Activated CD4-positive, alpha-beta T cell treated with anti-CD3 and anti-CD28 coated beads, Interleukin-2, amount 50 U/mL, for 48 hours (primary cell): ENCODE data around the gene RABGGTB.
A peak's percentile ranks its signal among the peaks of the same experiment; 100 is the strongest.
"Not testable (repeated sequence)": the region's sequence is repeated elsewhere in the genome, so short reads cannot be mapped to it uniquely, and the experiment has no call there.

Experiments
- DNase-seq, 2 experiments: peaks; one replicate each; pipeline ENCODE4 v3.0.0-alpha.2; 2020

Gene RABGGTB

DNA sequence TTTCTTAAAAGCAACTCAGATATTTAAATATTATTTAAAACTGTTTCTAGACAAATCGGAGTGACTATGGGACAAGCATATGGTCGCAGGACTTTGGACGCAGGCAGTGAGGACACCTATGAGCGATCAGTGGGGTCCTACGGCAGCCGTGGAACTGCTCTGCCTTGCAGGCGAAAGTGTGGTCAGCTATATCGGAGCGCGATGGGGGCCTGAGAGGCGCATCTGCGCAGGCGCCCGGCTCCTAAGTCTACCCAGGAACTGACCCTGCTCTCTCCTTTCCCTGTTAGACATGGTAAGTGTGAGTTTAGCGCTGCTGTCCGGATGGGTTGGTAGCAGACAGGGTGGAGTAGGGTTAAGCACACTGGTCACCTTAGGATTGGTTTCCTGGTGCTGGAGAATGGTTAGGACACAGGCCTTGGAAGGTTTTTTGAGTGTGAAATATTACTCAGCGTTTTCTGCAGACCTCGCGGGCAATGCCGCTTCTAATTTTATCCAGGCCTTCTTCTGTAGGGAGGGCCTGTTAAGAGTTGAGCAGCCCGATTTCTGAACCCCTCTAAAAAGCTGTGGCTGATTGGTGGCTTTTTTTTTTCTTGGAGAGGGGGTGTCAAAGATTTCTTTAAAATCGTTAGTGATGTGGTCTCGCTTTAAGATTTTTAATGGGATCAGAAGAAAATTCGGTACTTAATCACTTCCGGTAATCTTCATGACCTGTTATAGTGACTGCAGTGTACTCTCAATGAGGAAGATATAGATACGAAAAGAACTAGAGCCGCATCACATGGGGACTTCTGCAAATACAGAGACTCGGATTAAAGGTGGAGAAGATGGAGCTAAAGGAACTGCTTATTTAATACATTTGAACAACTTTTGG, at the start of gene RABGGTB:
Gene RABGGTB (plus strand): TSS at position 274 of the 871 bp plus-strand sequence. CDS start 16 bp downstream, at position 290.
- peak; percentile 95 for DNase-seq

DNA sequence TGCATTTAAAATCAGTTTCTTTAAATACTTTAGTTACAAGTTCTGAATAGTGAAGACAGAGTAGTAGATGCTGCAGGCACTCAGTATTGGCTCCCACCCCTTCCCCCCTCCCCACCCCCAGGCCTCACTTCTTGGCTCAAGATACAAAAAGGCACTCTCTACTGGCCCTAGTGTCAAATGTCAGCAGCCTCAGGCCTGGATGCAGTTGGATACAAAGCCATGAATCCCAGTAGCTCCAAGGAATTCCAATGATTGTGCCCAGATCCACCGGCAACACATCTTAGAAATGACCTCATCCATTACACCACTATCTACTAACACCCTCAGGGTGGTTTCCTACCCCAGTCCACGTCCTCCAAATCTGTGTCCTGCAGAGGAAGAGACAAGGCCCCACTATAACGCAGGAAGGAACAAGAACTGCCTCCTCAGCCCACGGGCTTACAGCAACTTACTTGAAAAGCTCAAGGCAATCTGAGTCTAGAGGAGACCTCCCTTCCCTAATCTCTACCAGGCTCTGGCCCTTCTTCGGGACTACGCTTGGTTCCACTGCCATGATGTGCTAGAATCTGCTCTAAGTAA, 43.9 kb upstream of the RABGGTB start:
- DNase-seq: no peak

DNA sequence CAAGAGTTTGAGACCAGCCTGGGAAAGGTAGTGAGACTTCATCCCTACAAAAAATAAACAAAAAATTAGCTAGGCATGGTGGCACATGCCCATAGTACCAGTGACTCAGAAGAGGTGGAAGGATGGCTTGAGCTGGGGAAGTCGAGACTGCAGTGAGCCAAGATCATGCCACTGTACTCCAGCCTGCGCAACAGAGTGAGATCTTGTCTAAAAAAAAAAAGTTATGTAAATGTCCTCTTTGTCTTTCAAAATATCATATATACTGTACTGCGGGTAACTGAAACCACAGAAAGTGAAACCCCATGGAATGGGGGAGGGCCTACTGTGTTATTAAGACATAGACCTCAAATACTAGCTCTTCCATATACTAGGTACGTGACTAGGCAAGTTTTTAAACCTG, 40.8 kb upstream of the RABGGTB start:
- DNase-seq: no peak

DNA sequence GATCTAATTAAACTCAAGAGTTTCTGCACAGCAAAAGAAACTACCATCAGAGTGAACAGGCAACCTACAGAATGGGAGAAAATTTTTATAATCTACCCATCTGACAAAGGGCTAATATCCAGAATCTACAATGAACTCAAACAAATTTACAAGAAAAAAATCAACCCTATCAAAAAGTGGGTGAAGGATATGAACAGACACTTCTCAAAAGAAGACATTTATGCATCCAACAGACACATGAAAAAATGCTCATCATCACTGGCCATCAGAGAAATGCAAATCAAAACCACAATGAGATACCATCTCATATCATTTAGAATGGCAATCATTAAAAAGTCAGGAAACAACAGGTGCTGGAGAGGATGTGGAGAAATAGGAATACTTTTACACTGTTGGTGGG, 28.8 kb upstream of the RABGGTB start:
- DNase-seq: not testable (repeated sequence)

DNA sequence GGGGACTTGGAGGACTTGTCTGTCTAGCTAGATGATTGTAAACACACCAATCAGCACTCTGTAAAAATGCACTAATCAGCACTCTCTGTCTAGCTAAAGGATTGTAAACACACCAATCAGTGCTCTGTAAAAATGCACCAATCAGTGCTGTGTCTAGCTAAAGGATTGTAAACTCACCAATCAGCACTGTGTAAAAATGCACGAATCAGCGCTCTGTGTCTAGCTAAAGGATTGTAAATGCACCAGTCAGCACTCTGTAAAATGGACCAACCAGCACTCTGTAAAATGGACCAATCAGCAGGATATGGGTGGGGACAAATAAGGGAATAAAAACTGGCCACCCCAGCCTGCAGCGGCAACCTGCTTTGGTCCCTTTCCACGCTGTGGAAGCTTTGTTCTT, 27.5 kb upstream of the RABGGTB start:
- DNase-seq: not testable (repeated sequence)

DNA sequence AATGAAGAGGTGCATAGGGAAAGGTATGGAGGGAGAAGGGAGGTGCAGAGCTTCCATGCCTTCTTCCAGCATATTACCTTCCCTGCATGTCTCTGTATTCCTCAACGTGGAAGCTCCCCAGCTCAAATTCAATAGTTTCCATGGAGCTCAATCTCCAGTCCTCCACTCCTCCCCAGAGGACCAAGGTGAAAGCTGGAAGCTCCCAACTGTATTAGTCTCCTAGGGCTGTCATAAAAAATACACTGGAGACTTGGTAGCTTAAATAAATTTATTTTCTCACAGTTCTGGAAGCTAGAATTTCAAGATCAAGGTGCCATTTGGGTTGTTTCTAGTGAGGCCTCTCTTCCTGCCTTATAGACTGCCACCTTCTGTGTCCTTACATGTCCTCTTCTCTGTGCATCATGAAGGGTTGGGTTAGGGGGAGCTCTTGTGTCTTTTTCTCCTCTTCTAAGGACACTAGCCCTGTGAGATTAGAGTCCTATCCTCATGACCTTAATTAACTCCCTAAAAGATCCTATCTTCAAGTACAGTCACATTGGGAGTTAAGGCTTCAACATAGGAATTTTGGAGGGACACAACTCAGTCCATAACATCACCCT, 21.9 kb upstream of the RABGGTB start:
- DNase-seq: no peak

DNA sequence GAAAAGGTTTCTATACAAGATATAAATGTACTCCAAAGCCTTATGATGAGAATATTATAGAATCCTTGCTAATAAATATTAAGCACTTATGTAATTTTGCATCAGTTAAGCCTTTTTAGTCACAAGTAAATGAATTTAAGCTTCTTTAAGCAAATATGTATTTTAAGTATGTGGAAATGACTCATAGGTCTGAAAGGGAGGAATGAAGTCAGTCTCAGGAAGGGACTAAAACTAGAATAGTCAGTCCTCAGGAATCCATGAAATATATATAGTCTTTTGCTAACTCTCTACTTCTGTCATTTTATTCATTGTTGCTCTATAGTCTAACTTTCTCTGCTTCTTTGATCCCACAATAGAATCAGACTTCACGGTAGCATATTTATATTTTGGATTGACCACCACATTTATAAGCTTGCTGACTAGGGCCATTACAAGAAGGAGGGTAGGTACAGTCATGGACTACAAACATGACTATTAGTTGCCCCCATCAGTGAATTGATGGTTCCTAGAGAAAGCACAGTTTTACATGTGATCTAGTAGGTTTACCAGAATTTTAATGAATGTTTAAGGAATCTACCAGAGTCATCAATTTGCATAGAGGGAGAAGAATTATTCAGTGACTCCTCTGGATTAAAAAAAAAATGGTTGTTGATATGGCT, 20.2 kb upstream of the RABGGTB start:
- no peak for DNase-seq

DNA sequence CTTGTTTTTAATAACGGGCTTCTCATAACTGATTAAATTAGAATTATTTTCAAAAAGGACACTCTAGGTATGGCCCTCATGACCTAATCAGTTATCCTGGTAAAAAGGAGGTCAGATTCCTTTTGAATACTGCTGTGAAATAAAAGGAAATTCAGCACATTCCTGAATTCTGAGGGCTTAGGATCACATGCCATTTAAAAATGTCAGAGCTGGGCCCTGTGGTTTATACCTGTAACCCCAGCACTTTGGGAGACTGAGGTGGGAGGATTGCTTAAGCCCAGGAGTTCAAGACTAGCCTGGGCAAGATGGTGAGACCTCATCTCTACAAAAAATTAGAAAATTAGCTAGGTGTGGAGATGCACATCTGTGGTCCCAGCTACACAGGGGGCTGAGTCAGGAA, 18.0 kb upstream of the RABGGTB start:
- no peak for DNase-seq

DNA sequence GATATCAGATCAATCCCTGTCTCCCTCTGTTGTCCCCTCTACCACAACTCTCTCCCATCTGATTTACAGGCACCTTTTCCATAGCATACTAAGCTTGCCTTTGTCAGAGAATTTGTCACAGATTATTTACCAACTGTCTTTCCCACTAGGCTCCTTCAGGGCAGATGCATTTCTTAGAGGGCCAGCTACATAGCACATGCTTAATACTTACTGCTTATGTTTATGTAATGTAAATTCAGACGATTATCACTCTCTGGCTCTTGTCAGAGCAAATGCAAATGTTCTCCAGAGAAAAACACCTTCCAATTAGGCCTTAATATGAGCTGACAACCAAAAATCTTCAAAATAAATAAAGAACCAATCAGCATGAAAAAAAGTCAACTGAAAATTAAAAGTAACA, 15.3 kb upstream of the RABGGTB start:
- DNase-seq: no peak

DNA sequence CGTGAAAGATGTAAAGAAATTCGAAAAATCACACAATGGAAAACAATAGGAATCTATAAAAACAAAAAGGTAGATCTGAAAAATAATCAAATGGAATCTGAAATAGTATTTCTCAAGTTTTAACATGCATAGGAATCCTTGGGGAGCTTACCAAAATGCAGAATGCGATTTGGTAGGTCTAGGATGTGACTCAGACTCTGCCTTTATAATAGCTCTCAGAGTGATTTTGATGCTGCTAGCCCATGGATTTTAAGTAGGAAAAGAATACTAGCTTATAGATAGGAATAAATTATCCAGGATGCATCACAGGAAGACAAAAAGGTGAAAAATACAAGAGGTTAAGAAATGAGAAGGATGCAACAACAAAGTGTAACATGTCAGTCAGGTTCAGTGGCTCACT, 14.1 kb upstream of the RABGGTB start:
- DNase-seq: no peak

DNA sequence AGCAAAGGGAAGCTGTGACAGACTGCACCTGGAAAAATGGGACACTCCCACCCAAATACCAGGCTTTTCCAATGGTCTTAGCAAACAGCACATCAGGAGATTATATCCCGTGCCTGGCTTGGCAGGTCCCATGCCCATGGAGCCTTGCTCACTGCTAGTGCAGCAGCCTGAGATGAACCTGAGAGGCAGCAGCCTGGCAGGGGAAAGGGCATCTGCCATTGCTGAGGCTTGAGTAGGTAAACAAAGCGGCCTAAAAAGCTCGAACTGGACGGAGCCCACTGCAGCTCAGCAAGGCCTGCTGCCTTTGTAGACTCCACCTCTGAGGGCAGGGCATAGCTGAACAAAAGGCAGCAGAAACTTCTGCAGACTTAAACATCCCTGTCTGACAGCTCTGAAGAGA, 8.2 kb upstream of the RABGGTB start:
- not testable (repeated sequence) for DNase-seq

DNA sequence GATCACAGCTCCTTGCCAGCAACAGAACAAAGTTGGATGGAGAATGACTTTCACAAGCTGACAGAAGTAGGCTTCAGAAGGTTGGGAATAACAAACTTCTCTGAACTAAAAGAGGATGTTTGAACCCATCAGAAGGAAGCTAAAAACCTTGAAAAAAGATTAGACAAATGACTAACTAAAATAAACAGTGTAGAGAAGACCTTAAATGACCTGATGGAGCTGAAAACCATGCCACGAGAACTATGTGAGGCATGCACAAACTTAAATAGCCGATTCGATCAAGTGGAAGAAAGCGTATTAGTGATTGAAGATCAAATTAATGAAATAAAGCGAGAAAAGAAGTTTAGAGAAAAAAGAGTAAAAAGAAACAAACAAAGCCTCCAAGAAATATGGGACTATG, 7.4 kb upstream of the RABGGTB start:
- DNase-seq: not testable (repeated sequence)

DNA sequence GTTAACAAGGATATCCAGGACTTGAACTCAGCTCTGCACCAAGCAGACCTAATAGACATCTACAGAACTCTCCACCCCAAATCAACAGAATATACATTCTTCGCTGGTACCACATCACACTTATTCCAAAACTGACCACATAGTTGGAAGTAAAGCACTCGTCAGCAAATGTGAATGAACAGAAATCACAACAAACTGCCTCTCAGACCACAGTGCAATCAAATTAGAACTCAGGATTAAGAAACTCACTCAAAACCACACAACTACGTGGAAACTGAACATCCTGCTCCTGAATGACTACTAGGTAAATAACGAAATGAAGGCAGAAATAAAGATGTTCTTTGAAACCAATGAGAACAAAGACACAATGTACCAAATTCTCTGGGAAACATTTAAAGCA, 5.9 kb upstream of the RABGGTB start:
- not testable (repeated sequence) for DNase-seq

DNA sequence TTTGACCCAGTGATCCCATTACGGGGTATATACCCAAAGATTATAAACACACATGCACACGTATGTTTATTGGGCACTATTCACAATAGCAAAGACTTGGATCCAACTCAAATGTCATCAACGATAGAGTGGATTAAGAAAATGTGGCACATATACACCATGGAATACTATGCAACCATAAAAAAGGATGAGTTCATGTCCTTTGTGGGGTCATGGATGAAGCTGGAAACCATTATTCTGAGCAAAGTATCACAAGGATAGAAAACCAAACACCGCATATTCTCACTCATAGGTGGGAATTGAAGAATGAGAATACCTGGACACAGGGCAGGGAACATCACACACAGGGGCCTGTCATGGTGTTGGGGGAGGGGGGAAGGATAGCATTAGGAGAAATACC, 2.1 kb upstream of the RABGGTB start:
- not testable (repeated sequence) for DNase-seq

DNA sequence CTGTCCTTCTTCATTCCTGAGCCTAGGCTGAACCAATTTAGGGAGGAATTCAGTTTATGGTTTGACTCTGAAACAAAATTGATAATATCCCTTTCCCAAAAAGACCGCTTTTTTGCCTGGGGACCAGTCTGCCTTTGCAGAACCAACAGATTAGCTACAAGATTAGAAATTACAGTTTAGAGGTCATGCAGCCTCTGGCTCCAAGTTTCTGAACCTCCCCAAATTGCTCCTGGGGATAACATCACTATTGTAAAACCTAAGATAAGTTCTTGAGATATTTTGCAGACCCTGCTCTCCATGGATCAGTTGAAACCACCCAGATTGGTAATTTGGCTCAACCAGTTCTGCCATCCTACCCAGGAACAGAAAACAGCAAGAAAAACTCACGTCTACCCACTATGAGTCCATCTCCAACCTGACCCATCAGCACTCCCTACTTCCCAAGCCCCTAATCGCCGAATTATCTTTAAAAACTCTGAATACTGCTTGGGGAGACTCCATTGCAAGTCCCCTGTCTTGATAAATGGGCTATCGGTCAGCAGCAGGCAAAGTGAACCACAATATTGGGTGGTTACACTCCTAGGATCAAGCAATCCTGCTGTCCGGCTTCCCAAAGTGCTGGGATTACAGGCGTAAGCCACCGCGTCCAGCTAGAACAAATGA, 605 bp upstream of the RABGGTB start:
- no peak for DNase-seq

DNA sequence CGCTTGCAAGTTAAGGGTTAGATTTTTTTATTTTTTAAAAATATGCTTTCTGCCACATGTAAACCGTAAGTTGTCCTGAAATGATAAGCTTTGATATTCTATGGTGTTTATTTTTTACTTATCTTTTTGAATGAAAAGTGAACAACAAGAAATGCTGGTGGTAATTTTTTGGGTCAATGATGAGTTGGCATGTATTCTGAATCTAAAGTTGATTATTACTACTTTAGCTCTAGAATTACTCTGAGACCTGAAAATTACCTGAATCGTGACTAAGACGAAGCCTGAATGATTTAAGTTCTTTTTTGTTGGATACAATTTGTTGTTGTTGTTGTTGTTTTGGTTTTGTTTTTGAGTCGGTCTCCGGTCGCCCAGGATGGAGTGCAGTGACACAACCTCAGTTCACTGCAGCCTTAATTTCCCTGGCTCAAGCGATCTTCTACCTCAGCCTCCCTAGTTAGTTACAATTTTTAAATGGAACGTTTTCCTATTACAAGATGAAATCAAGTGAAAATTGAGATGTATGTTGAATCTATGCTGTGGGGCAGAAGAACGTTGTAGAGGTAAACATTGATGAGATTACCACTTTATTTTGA, 941 bp downstream of the RABGGTB start:
- no peak for DNase-seq

DNA sequence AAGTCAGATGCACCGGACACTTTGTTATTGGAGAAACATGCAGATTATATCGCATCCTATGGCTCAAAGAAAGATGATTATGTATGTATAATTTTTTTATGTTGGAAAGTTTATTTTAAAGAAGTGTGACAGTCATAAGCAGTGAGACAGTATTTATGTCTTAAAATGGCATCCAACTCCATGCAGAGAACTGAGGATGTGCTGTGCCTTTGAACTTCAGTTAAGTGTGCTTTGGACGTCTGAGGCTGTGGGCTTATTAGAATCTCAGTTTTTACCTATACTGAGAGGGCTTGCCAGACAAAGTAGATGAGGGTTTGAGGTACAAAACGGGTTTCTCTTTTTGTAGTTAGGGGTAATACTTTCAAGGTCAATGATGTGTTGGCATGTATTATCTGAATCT, 1.5 kb downstream of the RABGGTB start:
- DNase-seq: no peak

DNA sequence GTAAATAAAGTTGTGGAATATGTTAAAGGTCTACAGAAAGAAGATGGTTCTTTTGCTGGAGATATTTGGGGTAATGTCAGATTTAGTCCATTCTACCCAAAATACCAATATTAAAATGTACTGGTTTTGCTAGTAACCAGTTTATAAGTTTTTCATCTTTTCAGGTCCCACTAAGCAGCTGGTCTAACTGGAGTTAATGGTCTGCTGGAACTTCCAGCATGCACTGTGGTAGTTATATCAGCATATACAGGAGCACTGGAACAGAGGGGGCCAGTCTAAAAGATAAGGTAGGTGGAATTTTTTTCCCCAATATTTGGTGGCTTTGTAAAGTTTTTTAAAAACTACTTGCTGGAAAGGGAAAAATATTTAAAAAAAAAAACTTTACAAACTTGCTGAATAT, 3.9 kb downstream of the RABGGTB start:
- no peak for DNase-seq

DNA sequence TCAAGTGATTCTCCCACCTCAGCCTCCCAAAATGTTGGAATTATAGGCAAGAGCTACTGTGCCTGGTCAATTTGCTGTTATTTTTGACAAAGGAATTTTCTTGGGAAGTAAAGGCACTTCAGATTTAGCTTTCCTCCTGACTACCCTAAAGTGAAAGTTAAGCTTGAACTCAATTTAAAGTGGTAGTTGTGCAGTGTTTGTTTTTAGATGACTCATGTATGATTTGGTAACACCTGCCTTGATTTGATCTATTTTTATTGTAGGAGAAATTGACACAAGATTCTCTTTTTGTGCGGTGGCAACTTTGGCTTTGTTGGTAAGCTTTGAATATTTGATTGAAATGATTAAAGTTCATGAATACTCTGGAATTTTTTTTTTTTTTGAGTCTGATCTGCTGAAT, 5.0 kb downstream of the RABGGTB start:
- no peak for DNase-seq

DNA sequence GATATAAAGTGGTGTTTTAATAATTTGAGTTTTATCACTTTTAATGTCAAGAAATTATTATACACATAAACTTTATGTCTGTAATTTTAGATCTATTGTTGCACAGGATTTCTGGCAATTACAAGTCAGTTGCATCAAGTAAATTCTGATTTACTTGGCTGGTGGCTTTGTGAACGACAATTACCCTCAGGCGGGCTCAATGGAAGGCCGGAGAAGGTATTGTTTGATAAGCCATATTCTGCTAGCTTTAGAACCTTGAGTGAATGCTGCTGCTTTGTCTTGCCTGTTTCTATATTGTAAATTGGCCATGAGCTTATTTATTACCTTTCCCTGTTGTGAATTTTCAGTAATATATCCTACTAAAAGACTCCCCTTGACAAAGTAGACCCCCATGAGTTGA, 6.0 kb downstream of the RABGGTB start:
- DNase-seq: no peak

DNA sequence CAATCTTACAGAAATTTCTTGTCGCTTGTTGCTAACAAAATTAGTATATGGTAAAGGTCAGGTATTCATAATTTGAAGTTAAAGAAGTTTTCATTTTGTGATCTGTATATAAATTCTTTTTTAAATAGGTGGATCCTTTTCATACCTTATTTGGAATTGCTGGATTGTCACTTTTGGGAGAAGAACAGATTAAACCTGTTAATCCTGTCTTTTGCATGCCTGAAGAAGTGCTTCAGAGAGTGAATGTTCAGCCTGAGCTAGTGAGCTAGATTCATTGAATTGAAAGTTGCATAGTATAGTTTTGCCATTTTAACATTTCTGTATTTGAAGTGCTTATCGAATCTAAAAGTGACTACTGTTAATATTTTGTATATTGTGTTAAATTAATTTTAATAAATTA, 8.3 kb downstream of the RABGGTB start:
- no peak for DNase-seq

DNA sequence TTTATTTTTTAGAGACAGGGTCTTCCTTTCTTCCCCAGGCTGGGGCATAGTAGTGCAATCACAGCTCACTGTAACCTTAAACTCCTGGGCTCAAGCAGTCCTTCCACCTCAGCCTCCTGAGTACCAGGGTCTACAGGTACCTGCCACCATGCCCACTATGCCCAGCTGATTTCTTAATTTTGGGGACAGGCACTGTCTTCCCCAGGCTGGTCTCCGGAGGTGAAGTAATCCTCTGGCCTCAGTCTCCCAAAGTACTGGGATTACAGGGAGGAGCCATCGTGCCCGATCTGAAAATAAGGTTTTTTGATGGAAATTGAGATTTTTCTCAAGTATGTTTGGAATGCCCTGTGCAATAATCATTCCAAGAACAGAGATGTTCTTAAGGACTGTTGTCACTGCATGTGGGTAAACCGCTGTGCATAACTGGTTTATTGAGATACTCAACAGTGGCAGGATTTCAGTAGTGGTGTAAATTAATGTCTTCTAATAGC, 9.7 kb downstream of the RABGGTB start:
- DNase-seq: no peak
